ENCODE results near the gene MFAP1.

DNA sequence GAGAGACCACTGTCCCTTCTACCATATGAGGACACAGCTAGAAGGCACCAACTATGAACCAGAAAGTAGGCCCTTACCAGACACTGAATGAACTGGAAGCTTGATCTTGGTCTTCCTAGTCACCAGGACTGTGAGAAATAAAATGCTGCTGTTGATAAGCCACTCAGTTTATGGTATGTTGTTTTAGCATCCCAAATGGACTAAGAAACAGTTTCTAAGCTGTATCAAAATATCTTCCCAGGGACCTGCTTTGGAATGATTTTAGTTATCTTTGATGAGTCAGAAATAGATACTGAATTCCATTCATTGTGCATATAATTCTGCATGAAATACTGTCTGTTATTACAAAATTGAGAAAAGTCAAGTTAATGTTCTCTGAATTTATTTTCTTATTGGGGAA, 20.9 kb upstream of the MFAP1 start:
- TF ChIP-seq POLR2A (IDR thresholded peaks at IDR 0.05) (no peak), CTCF (IDR thresholded peaks at IDR 0.05) (no peak)
